Measurements from ENCODE around the gene GID8.

- TF ChIP-seq TAF1 (IDR thresholded peaks at IDR 0.05; ENCODE audit: borderline replicate concordance, insufficient read depth, low read length) (no peak), POLR2AphosphoS5 (IDR thresholded peaks at IDR 0.05; ENCODE audit: low read depth, low read length) (no peak), REST (IDR thresholded peaks at IDR 0.05; ENCODE audit: insufficient read depth in 1 of 2, low read depth in 2 of 2, low read length in 2 of 2) (no peak), FOXP2 (optimal IDR thresholded peaks at IDR 0.05; ENCODE audit: borderline replicate concordance, extremely low read depth, extremely low read length, insufficient read depth) (no peak), SIN3A (IDR thresholded peaks at IDR 0.05; ENCODE audit: borderline replicate concordance, insufficient read depth, low read length) (no peak)
Observed at GRCh38 chr20:62935204-62935967, 2.6 kb upstream of the GID8 start.
